Measurements from ENCODE around the gene OR14I1. TPM values are rescaled to one million over a fixed set of nuclear protein-coding genes. Genes with fewer than 3 reads are reported as not detected.

The OR14I1 gene
- total RNA-seq, 3 donors from 2014 or later (not counting 1 experiment from before 2014, with no cell fraction given) = not detected

GRCh38 chr1:248750496-248750895 lies 47.9 kb upstream of the OR14I1 start:
- no peak overlapping the region for H3K4me3 Mint-ChIP-seq
- intact Hi-C loops (cut with micrococcal nuclease) = no loop called here

GRCh38 chr1:248748211-248748610 lies 45.6 kb upstream of the OR14I1 start:
- no peak overlapping the region for H3K4me3 Mint-ChIP-seq
- DNase-seq (no peak), ATAC-seq (no peak)
- 97% methylated on average over 9 of the region's 10 CpGs for WGBS (ENCODE audit: insufficient coverage)
- Histone ChIP-seq H3K4me3 (ENCODE audit: low read length) (no peak overlapping the region), H3K9me3 (ENCODE audit: control insufficient read depth, insufficient read depth, low read length) (no peaks in the 10 kb centered on the region), H3K36me3 (ENCODE audit: control insufficient read depth, insufficient read depth, low read length) (no peaks in the 10 kb centered on the region), H3K27me3 (ENCODE audit: control insufficient read depth, insufficient read depth, low read length) (no peaks in the 10 kb centered on the region), H3K4me1 (ENCODE audit: control insufficient read depth, insufficient read depth, low read length) (peaks cover 3% of the 10 kb centered on the region), H3K27ac (ENCODE audit: low read length) (no peak overlapping the region)
- H3K27me3 Mint-ChIP-seq (ENCODE audit: low read depth in 2 of 2) = no peaks in the 10 kb centered on the region
- TF ChIP-seq CTCF (IDR thresholded peaks at IDR 0.05) = no peak
- H3K27ac Mint-ChIP-seq = no peak overlapping the region
- no peaks in the 10 kb centered on the region for H3K36me3 Mint-ChIP-seq
- intact Hi-C loops (cut with micrococcal nuclease) = no loop called here
- no peaks in the 10 kb centered on the region for H3K9me3 Mint-ChIP-seq
- peaks cover 0 to 5% of the 10 kb centered on the region in 2 donors for H3K4me1 Mint-ChIP-seq

More at GRCh38 chr1:248750496-248750895, 47.9 kb upstream of the OR14I1 start:
- Mint-ChIP-seq H3K27ac (no peak overlapping the region), H3K36me3 (no peaks in the 10 kb centered on the region), H3K4me1 (peaks cover 0 to 5% of the 10 kb centered on the region in 2 donors), H3K27me3 (ENCODE audit: low read depth in 2 of 2) (no peaks in the 10 kb centered on the region), H3K9me3 (no peaks in the 10 kb centered on the region)
- Histone ChIP-seq H3K4me3 (ENCODE audit: low read length) (no peak overlapping the region), H3K36me3 (ENCODE audit: control insufficient read depth, insufficient read depth, low read length) (no peaks in the 10 kb centered on the region), H3K4me1 (ENCODE audit: control insufficient read depth, insufficient read depth, low read length) (peaks cover 3% of the 10 kb centered on the region), H3K27ac (ENCODE audit: low read length) (no peak overlapping the region), H3K27me3 (ENCODE audit: control insufficient read depth, insufficient read depth, low read length) (no peaks in the 10 kb centered on the region), H3K9me3 (ENCODE audit: control insufficient read depth, insufficient read depth, low read length) (no peaks in the 10 kb centered on the region)
- ATAC-seq = no peak
- 82% methylated on average over 2 of the region's 2 CpGs for WGBS (ENCODE audit: insufficient coverage)
- TF ChIP-seq CTCF (IDR thresholded peaks at IDR 0.05) = no peak
- DNase-seq = no peak

DNA sequence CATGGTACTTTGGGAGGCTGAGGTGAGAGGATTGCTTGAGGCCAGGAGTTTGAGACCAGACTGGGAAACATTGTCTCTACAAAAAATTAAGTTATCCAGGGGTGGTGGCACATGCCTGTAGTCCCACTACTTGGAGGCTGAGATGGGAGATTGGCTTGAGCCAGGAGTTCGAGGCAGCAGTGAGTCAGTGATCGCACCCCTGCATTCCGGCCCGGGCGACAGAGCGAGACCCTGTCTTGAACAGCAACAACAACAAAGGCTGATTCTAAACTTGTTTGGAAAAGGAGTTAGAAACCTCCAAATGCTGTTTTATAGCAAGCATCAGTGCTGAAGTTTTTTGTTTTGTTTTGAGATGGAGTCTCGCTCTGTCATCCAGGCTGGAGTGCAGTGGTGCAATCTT lies 38.3 kb upstream of the OR14I1 start:
- TF ChIP-seq CTCF (IDR thresholded peaks at IDR 0.05) = no peak
- H3K27me3 Mint-ChIP-seq (ENCODE audit: low read depth in 2 of 2) = peaks cover 0 to 2% of the 10 kb centered on the region in 2 donors
- WGBS (ENCODE audit: insufficient coverage) = 96% methylated on average over 7 of the region's 7 CpGs
- H3K4me1 ChIP-seq (ENCODE audit: control insufficient read depth, insufficient read depth, low read length) = no peaks in the 10 kb centered on the region
- H3K4me1 Mint-ChIP-seq = no peaks in the 10 kb centered on the region
- H3K4me3 Mint-ChIP-seq = no peak overlapping the region
- no peaks in the 10 kb centered on the region for H3K36me3 ChIP-seq (ENCODE audit: control insufficient read depth, insufficient read depth, low read length)
- no peak overlapping the region for H3K27ac Mint-ChIP-seq
- no peaks in the 10 kb centered on the region for H3K9me3 Mint-ChIP-seq
- no peak overlapping the region for H3K4me3 ChIP-seq (ENCODE audit: low read length)
- intact Hi-C loops (cut with micrococcal nuclease) = no loop called here
- H3K36me3 Mint-ChIP-seq = no peaks in the 10 kb centered on the region
- no peaks in the 10 kb centered on the region for H3K9me3 ChIP-seq (ENCODE audit: control insufficient read depth, insufficient read depth, low read length)
- H3K27ac ChIP-seq (ENCODE audit: low read length) = no peak overlapping the region
- no peak for DNase-seq
- ATAC-seq = no peak
- H3K27me3 ChIP-seq (ENCODE audit: control insufficient read depth, insufficient read depth, low read length) = no peaks in the 10 kb centered on the region

GRCh38 chr1:248739572-248740205 lies 37.1 kb upstream of the OR14I1 start:
- Histone ChIP-seq H3K4me3 (ENCODE audit: low read length) (no peak overlapping the region), H3K36me3 (ENCODE audit: control insufficient read depth, insufficient read depth, low read length) (no peaks in the 10 kb centered on the region), H3K4me1 (ENCODE audit: control insufficient read depth, insufficient read depth, low read length) (no peaks in the 10 kb centered on the region), H3K9me3 (ENCODE audit: control insufficient read depth, insufficient read depth, low read length) (no peaks in the 10 kb centered on the region), H3K27me3 (ENCODE audit: control insufficient read depth, insufficient read depth, low read length) (no peaks in the 10 kb centered on the region), H3K27ac (ENCODE audit: low read length) (no peak overlapping the region)
- no peak for TF ChIP-seq CTCF (IDR thresholded peaks at IDR 0.05)
- ATAC-seq (peak in 1 of 3 donors; percentile 19), DNase-seq (no peak)
- Mint-ChIP-seq H3K36me3 (no peaks in the 10 kb centered on the region), H3K27ac (no peak overlapping the region), H3K4me1 (no peaks in the 10 kb centered on the region), H3K9me3 (peaks cover 0 to 4% of the 10 kb centered on the region in 2 donors), H3K4me3 (no peak overlapping the region), H3K27me3 (ENCODE audit: low read depth in 2 of 2) (peaks cover 3 to 7% of the 10 kb centered on the region in 2 donors)
- WGBS (ENCODE audit: insufficient coverage) = 75% methylated on average over 16 of the region's 16 CpGs
- intact Hi-C loops (cut with micrococcal nuclease) = no loop called here

All from natural killer cell (primary cell).